HT-29 (cell line): ENCODE measurements around the gene LRRC8D. TPM values are rescaled to one million over a fixed set of nuclear protein-coding genes. Genes with fewer than 3 reads are reported as not detected.

Experiments used
- DNase-seq: peaks from one replicate; pipeline ENCODE4 v3.0.0-alpha.2; 2015; ENCODE audit warnings: low spot score
- total RNA-seq: library from RNA; depleted of rRNA; stranded (reverse); fragments of >200 nt; shearing (Covaris generic); gene quantifications from 2 replicates; pipeline ENCODE4 v1.2.3, GENCODE V29; 2014

LRRC8D gene
- total RNA-seq, 1 experiment from 2014 or later, result 16.7 TPM

GRCh38 chr1:89866568-89866967 is 45.7 kb downstream of the LRRC8D start:
- no peak for DNase-seq

GRCh38 chr1:89870998-89871397 is 50.2 kb downstream of the LRRC8D start:
- no peak for DNase-seq

GRCh38 chr1:89871768-89872473 is 51.1 kb downstream of the LRRC8D start:
- no peak for DNase-seq

GRCh38 chr1:89872567-89872966 is 51.7 kb downstream of the LRRC8D start:
- no peak for DNase-seq

GRCh38 chr1:89873288-89873687 is 52.5 kb downstream of the LRRC8D start:
- DNase-seq, result no peak

- no peak for DNase-seq
Measured at GRCh38 chr1:89873770-89874169, 52.9 kb downstream of the LRRC8D start.

- DNase-seq, result no peak
Measured at GRCh38 chr1:89876463-89876862, 55.6 kb downstream of the LRRC8D start.

- no peak for DNase-seq
Measured at GRCh38 chr1:89877756-89878155, 56.9 kb downstream of the LRRC8D start.

- no peak for DNase-seq
Measured at GRCh38 chr1:89878256-89878655, 57.4 kb downstream of the LRRC8D start.

- DNase-seq, result no peak
Measured at GRCh38 chr1:89880679-89881078, 59.8 kb downstream of the LRRC8D start.

- DNase-seq, result no peak
Measured at GRCh38 chr1:89881415-89882058, 60.7 kb downstream of the LRRC8D start.

GRCh38 chr1:89882348-89883029 is 61.7 kb downstream of the LRRC8D start:
- DNase-seq, result no peak

GRCh38 chr1:89883030-89883379 is 62.2 kb downstream of the LRRC8D start:
- no peak for DNase-seq

GRCh38 chr1:89884718-89885596 is 64.1 kb downstream of the LRRC8D start:
- no peak for DNase-seq

GRCh38 chr1:89887270-89887669 is 66.4 kb downstream of the LRRC8D start:
- no peak for DNase-seq

GRCh38 chr1:89887713-89888112 is 66.9 kb downstream of the LRRC8D start:
- DNase-seq, result no peak

GRCh38 chr1:89888480-89889322 is 67.9 kb downstream of the LRRC8D start:
- no peak for DNase-seq

GRCh38 chr1:89889323-89889615 is 68.4 kb downstream of the LRRC8D start:
- DNase-seq, result no peak

GRCh38 chr1:89890085-89890752 is 69.4 kb downstream of the LRRC8D start:
- peak; percentile 44 for DNase-seq

- DNase-seq, result no peak
Measured at GRCh38 chr1:89892816-89893215, 72.0 kb downstream of the LRRC8D start.
